Stimulated activated naive CD8-positive, alpha-beta T cell treated with anti-CD3 and anti-CD28 coated beads, Interleukin-15, amount 100 ng/mL, for 72 hours (primary cell): Measurements from ENCODE around the gene FAF1.

ENCODE experiments used
- ATAC-seq: fragments of 150-1000 bp; cut with Tn5 transposase; 2 replicates; pipeline ENCODE4 v1.10.0; 2021; ENCODE audit warnings: mild to moderate bottlenecking, moderate library complexity
- DNase-seq, 2 donors: peaks; one replicate each; pipeline ENCODE4 v3.0.0; 2021 to 2022
- H3K27ac Mint-ChIP-seq, 2 donors: one replicate each; pipeline ENCODE4 v1.8.0; 2022; ENCODE audit warnings: mild to moderate bottlenecking in 2 of 2, mixed read lengths in 2 of 2, moderate library complexity in 2 of 2
- H3K27me3 Mint-ChIP-seq: one replicate; pipeline ENCODE4 v1.8.0; 2022; ENCODE audit warnings: mixed read lengths
- H3K4me1 Mint-ChIP-seq: one replicate; pipeline ENCODE4 v1.8.0; 2022; ENCODE audit warnings: mild to moderate bottlenecking, mixed read lengths
- H3K4me3 Mint-ChIP-seq, 2 donors: one replicate each; pipeline ENCODE4 v1.8.0; 2022; ENCODE audit warnings: mild to moderate bottlenecking in 2 of 2, mixed read lengths in 2 of 2, moderate library complexity in 1 of 2
- H3K9me3 Mint-ChIP-seq, 2 donors: one replicate each; pipeline ENCODE4 v1.8.0; 2022; ENCODE audit warnings: mixed read lengths in 2 of 2

Gene FAF1

GRCh38 chr1:50517488-50517887 is 442.6 kb downstream of the FAF1 start:
- Mint-ChIP-seq H3K27me3 (no peaks in the 10 kb centered on the region), H3K4me1 (no peaks in the 10 kb centered on the region), H3K4me3 (no peak overlapping the region), H3K27ac (no peak overlapping the region), H3K9me3 (no peaks in the 10 kb centered on the region)
- DNase-seq, result no peak
- no peak for ATAC-seq

DNA sequence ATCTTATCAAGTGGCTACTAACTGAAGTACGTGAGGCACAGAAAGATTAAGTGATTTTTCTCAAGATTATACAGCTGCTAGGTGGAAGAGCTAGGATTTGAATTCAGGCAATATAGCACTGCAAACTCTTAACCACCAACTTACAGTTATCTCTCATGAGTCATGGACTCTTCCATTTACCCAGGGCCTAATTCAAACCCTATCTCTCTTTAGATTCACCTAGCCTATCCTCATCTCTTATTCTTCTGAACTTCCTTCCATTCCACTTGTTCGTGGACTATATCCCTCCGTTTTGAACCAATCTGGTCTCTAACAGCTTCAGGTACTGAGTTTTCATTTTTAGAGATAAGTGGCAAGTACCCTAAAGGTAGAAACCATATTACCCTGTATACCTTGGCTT is 444.0 kb downstream of the FAF1 start:
- H3K27ac Mint-ChIP-seq, result no peak overlapping the region
- no peaks in the 10 kb centered on the region for H3K9me3 Mint-ChIP-seq
- no peak for DNase-seq
- no peaks in the 10 kb centered on the region for H3K27me3 Mint-ChIP-seq
- no peaks in the 10 kb centered on the region for H3K4me1 Mint-ChIP-seq
- no peak overlapping the region for H3K4me3 Mint-ChIP-seq
- no peak for ATAC-seq

- Mint-ChIP-seq H3K27ac (peak overlapping the region in 1 of 2 donors; percentile 44), H3K27me3 (no peaks in the 10 kb centered on the region), H3K9me3 (peaks cover 14% of the 10 kb centered on the region in 2 donors), H3K4me1 (no peaks in the 10 kb centered on the region), H3K4me3 (no peak overlapping the region)
- DNase-seq (no peak), ATAC-seq (no peak)
Measured at GRCh38 chr1:50508040-50508586, 452.0 kb downstream of the FAF1 start.

GRCh38 chr1:50505427-50505826 is 454.6 kb downstream of the FAF1 start:
- no peak for DNase-seq
- Mint-ChIP-seq H3K27me3 (no peaks in the 10 kb centered on the region), H3K27ac (peak overlapping the region in 1 of 2 donors; percentile 42), H3K4me1 (no peaks in the 10 kb centered on the region), H3K4me3 (no peak overlapping the region), H3K9me3 (peaks cover 14% of the 10 kb centered on the region in 2 donors)
- no peak for ATAC-seq

DNA sequence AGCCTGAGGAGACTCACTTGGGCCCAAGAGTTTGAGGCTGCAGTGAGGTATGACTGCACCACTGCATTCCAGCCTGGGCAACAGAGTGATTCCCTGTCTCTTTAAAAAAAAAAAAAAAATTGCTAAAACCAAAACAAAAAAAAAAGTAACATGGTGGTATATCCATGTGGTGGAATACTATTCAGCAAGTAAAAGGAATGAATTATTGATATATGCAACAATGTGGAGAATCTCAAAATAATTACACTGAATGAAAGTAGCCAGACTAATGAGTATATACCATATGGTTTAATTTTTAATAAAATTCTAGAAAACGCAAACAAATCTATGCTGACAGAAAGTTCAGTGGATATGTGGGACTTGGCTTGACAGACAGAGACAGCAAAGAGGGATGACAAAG is 456.6 kb downstream of the FAF1 start:
- Mint-ChIP-seq H3K4me3 (no peak overlapping the region), H3K4me1 (no peaks in the 10 kb centered on the region), H3K27ac (no peak overlapping the region), H3K9me3 (peaks cover 14% of the 10 kb centered on the region in 2 donors), H3K27me3 (no peaks in the 10 kb centered on the region)
- ATAC-seq (no peak), DNase-seq (no peak)

DNA sequence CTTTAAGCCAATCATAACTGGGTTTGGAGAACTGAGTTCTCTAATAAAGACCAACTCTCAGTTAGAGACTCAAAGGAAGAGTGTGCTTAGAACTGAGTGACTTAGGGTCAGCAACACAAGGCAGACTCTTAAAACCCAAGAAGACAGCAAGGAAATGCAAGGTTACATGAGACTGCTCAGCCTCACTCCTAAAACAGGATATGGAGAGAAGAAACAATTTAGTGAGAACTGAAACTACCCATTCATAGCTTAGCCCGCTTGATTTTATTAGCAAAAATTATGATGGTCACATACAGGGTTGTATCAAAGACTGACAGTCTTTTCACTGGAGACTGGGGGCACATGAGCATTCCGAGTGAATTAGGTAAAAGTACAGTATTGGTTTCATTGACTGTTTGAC is 457.9 kb downstream of the FAF1 start:
- ATAC-seq (no peak), DNase-seq (no peak)
- H3K4me1 Mint-ChIP-seq, result no peaks in the 10 kb centered on the region
- no peak overlapping the region for H3K27ac Mint-ChIP-seq
- no peaks in the 10 kb centered on the region for H3K27me3 Mint-ChIP-seq
- no peak overlapping the region for H3K4me3 Mint-ChIP-seq
- peaks cover 14 to 21% of the 10 kb centered on the region in 2 donors for H3K9me3 Mint-ChIP-seq

GRCh38 chr1:50497007-50497406 is 463.1 kb downstream of the FAF1 start:
- no peak for DNase-seq
- no peak for ATAC-seq
- no peak overlapping the region for H3K27ac Mint-ChIP-seq
- no peak overlapping the region for H3K4me3 Mint-ChIP-seq
- no peaks in the 10 kb centered on the region for H3K27me3 Mint-ChIP-seq
- peaks cover 8% of the 10 kb centered on the region in 2 donors for H3K9me3 Mint-ChIP-seq
- H3K4me1 Mint-ChIP-seq, result peaks cover 6% of the 10 kb centered on the region

- no peak overlapping the region for H3K27ac Mint-ChIP-seq
- H3K4me3 Mint-ChIP-seq, result no peak overlapping the region
- H3K4me1 Mint-ChIP-seq, result peaks cover 26% of the 10 kb centered on the region
Measured at GRCh38 chr1:50493710-50494109, 466.4 kb downstream of the FAF1 start.

GRCh38 chr1:50492142-50492541 is 467.9 kb downstream of the FAF1 start:
- Mint-ChIP-seq H3K4me1 (peaks cover 26% of the 10 kb centered on the region), H3K9me3 (peaks cover 0 to 8% of the 10 kb centered on the region in 2 donors), H3K4me3 (no peak overlapping the region), H3K27me3 (no peaks in the 10 kb centered on the region), H3K27ac (no peak overlapping the region)
- ATAC-seq (no peak), DNase-seq (no peak)

More at GRCh38 chr1:50493710-50494109, 466.4 kb downstream of the FAF1 start:
- H3K27me3 Mint-ChIP-seq, result no peaks in the 10 kb centered on the region
- DNase-seq (no peak), ATAC-seq (no peak)
- H3K9me3 Mint-ChIP-seq, result peaks cover 8% of the 10 kb centered on the region in 2 donors

DNA sequence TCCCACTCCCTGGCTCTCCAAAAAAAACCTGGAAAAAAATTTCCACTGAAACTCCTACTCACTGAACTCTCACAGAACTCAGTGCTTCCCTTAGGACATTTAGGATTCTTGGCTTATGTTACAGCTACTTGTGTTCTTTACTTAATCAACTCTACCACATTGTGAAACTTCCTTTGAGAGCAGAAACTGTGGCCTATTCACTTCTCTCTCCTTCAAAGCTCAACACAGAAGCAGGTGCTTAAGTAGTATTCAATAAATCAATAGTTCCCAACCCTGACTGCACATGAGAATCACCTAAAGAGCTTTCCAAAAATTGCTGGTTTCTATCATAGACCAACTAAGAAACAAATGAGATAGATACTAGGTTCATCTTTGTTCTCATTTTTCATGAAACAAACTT is 468.9 kb downstream of the FAF1 start:
- Mint-ChIP-seq H3K4me1 (peaks cover 23% of the 10 kb centered on the region), H3K9me3 (peaks cover 0 to 3% of the 10 kb centered on the region in 2 donors), H3K27ac (peak overlapping the region; percentile 14 to 81)

GRCh38 chr1:50490640-50491039 is 469.4 kb downstream of the FAF1 start:
- peaks cover 20% of the 10 kb centered on the region for H3K4me1 Mint-ChIP-seq
- peak; percentile 54 for ATAC-seq

More for the DNA sequence above, 468.9 kb downstream of the FAF1 start:
- ATAC-seq (no peak), DNase-seq (no peak)
- Mint-ChIP-seq H3K4me3 (peak overlapping the region in 1 of 2 donors; percentile 38), H3K27me3 (no peaks in the 10 kb centered on the region)

DNA sequence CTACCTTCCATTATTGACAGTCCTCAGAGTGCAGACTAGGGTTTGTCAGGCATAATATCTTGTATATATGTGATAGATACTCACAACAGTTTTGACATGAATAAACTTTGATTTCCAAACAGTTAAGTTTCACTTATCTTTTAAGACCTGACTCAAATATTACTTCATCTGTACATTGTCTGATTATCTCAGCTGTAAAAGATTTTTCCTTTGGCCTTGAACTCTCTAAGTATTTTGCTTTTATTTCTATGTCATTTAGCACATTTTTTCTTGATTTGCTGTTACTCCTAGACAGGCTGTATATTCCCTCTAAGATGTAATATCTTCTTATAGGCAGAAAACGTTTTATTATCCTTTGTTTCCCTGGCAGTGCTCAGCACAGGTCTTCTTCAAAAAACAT is 471.2 kb downstream of the FAF1 start:
- Mint-ChIP-seq H3K27ac (no peak overlapping the region), H3K4me1 (peaks cover 20% of the 10 kb centered on the region)
- DNase-seq, result no peak

More at GRCh38 chr1:50490640-50491039, 469.4 kb downstream of the FAF1 start:
- peak overlapping the region in 1 of 2 donors; percentile 38 for H3K4me3 Mint-ChIP-seq
- H3K27me3 Mint-ChIP-seq, result no peaks in the 10 kb centered on the region
- DNase-seq, result no peak
- H3K9me3 Mint-ChIP-seq, result no peaks in the 10 kb centered on the region
- peak overlapping the region; percentile 14 to 81 for H3K27ac Mint-ChIP-seq

DNA sequence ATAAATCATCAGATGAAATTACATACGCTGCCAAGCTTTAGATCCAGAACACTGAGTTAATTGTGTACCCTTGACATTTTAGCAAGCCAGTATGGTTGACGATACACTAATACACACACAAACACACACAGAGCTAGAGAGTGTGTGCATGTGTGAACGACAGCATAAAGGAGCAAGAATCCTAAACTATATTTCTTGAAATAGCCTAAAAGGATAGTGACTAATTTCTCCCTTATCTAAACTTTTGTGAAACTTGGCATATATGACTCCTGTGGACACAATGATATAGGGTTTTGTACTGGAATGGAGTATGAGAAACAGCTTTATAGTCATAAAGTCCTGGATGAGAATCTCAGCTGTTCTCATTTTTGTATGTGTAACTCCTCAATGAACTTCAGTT is 471.7 kb downstream of the FAF1 start:
- peaks cover 20% of the 10 kb centered on the region for H3K4me1 Mint-ChIP-seq

More for the DNA sequence above, 471.2 kb downstream of the FAF1 start:
- H3K9me3 Mint-ChIP-seq, result no peaks in the 10 kb centered on the region
- H3K27me3 Mint-ChIP-seq, result no peaks in the 10 kb centered on the region
- no peak overlapping the region for H3K4me3 Mint-ChIP-seq
- ATAC-seq, result no peak

DNA sequence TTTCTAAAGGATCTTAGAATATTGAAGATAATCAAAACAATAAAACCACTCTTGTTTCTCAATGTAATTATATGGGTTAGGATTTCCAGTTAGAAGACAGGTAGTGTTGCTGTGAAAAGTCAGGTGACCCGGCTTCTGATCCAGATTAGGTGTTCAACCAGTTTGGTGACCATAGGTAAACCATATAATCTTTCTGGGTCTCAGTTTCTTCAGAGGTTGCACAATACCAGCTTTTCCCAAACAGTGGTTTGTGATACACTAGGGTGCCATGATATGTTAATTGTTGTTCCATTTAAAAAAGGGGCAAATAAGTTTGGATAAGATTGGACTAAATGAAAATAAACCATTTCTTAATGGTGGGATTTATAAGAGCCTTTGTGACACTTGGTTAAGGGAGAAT is 472.3 kb downstream of the FAF1 start:
- Mint-ChIP-seq H3K9me3 (no peaks in the 10 kb centered on the region), H3K27me3 (no peaks in the 10 kb centered on the region), H3K4me3 (no peak overlapping the region), H3K4me1 (peaks cover 20% of the 10 kb centered on the region), H3K27ac (no peak overlapping the region)
- DNase-seq (no peak), ATAC-seq (no peak)

More for the DNA sequence above, 471.7 kb downstream of the FAF1 start:
- Mint-ChIP-seq H3K9me3 (no peaks in the 10 kb centered on the region), H3K4me3 (no peak overlapping the region), H3K27me3 (no peaks in the 10 kb centered on the region), H3K27ac (no peak overlapping the region)
- DNase-seq (no peak), ATAC-seq (no peak)

DNA sequence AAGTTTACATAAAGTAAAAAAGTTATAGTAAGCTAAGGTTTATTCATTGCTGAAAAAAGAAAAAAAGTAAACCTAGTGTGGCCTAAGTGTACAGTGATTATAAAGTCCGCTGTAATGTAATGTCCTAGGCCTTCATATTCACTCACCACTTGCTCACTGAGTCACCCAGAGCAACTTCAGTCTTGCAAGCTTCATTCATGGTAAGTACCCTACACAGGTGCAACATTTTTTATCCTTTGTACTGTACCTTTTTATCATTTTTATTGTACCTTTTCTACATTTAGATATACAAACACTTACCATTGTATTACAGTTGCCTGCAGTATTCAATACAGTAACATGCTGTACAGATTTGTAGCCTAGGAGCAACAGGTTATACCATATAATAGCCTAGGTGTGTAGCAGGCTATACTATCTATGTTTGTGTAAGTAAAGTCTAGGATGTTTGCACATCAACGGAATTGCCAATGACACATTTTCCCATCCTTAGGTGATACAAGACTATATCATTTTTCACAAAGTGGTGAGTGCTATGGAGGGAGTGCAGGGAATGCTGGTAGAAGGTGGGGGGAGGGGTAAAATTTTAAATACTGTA is 478.8 kb downstream of the FAF1 start:
- no peak overlapping the region for H3K4me3 Mint-ChIP-seq
- no peaks in the 10 kb centered on the region for H3K27me3 Mint-ChIP-seq
- no peaks in the 10 kb centered on the region for H3K9me3 Mint-ChIP-seq
- no peak for ATAC-seq
- no peak for DNase-seq
- H3K27ac Mint-ChIP-seq, result no peak overlapping the region
- no peaks in the 10 kb centered on the region for H3K4me1 Mint-ChIP-seq

DNA sequence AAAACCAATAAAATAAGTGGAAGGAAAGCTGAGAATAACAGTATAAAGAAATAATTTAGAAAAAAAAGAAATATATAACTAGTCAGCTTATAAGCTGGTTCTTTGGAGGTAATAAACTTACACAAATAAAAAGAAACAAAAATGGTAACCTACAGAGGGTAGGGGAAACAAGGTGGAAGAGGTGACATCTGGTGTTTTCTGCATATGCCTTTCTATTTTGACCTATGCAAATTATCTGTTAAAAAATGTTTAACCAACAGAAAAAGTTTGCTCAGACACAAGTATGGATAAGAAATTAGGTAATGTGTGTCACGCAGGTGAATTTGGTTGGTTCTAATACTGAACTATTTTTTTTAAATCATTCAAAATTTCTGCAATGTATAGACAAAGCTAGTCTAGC is 483.3 kb downstream of the FAF1 start:
- Mint-ChIP-seq H3K4me3 (no peak overlapping the region), H3K27me3 (no peaks in the 10 kb centered on the region), H3K27ac (no peak overlapping the region), H3K4me1 (no peaks in the 10 kb centered on the region), H3K9me3 (no peaks in the 10 kb centered on the region)
- DNase-seq (no peak), ATAC-seq (no peak)
